ENCODE measurements around the gene NHLRC4. TPM values are rescaled to one million over a fixed set of nuclear protein-coding genes. Genes with fewer than 3 reads are reported as not detected.

Gene NHLRC4
- total RNA-seq, 4 donors from 2014 or later = 0.47 to 2.9 (median 0.87) TPM

GRCh38 chr16:531494-532125 is 35.2 kb upstream of the NHLRC4 start:
- Histone ChIP-seq H3K36me3 (peaks cover 0 to 35% of the 10 kb centered on the region in 2 donors), H3K27me3 (no peaks in the 10 kb centered on the region), H3K27ac (no peak overlapping the region), H3K4me3 (no peak overlapping the region), H3K4me1 (peaks cover 0 to 60% (median 24%) of the 10 kb centered on the region in 3 donors), H3K9me3 (no peaks in the 10 kb centered on the region)
- no peak for TF ChIP-seq POLR2AphosphoS5 (IDR thresholded peaks at IDR 0.05)
- no peak for TF ChIP-seq CTCF (IDR thresholded peaks at IDR 0.05)
- no peak for TF ChIP-seq EP300 (IDR thresholded peaks at IDR 0.05)
- 87 to 93% methylated on average over 2 to 3 of the region's 16 CpGs for WGBS, 2 donors (ENCODE audit: low coverage in 1 of 2)
- ATAC-seq = no peak

- no peak for ATAC-seq
- Histone ChIP-seq H3K4me3 (no peak overlapping the region), H3K36me3 (peaks cover 0 to 55% of the 10 kb centered on the region in 2 donors), H3K27me3 (no peaks in the 10 kb centered on the region), H3K27ac (no peak overlapping the region), H3K4me1 (peaks cover 0 to 52% (median 21%) of the 10 kb centered on the region in 3 donors), H3K9me3 (no peaks in the 10 kb centered on the region)
- TF ChIP-seq CTCF (IDR thresholded peaks at IDR 0.05) (no peak), EP300 (IDR thresholded peaks at IDR 0.05) (no peak), POLR2A (IDR thresholded peaks at IDR 0.05) (no peak), POLR2AphosphoS5 (IDR thresholded peaks at IDR 0.05) (no peak)
- WGBS, 2 donors (ENCODE audit: low coverage in 1 of 2) = 96 to 100% methylated on average over 1 to 4 of the region's 30 CpGs
Measured at GRCh38 chr16:533391-534123, 33.2 kb upstream of the NHLRC4 start.

- H3K36me3 ChIP-seq = peaks cover 0 to 60% of the 10 kb centered on the region in 2 donors
- H3K27ac ChIP-seq = no peak overlapping the region
- no peaks in the 10 kb centered on the region for H3K9me3 ChIP-seq
- H3K4me3 ChIP-seq = no peak overlapping the region
- no peak for ATAC-seq
- peaks cover 0 to 46% (median 15%) of the 10 kb centered on the region in 3 donors for H3K4me1 ChIP-seq
- H3K27me3 ChIP-seq = no peaks in the 10 kb centered on the region
- no peak for TF ChIP-seq CTCF (IDR thresholded peaks at IDR 0.05)
- no peak for TF ChIP-seq EP300 (IDR thresholded peaks at IDR 0.05)
- no peak for TF ChIP-seq POLR2AphosphoS5 (IDR thresholded peaks at IDR 0.05)
- no peak for TF ChIP-seq POLR2A (IDR thresholded peaks at IDR 0.05)
- no CpG with 5 or more reads among the region's 21 CpGs for WGBS, 2 donors (ENCODE audit: low coverage in 1 of 2)
Measured at GRCh38 chr16:534135-534534, 32.7 kb upstream of the NHLRC4 start.

- TF ChIP-seq POLR2A (IDR thresholded peaks at IDR 0.05) = no peak
- no peak for TF ChIP-seq CTCF (IDR thresholded peaks at IDR 0.05)
- no peak for TF ChIP-seq POLR2AphosphoS5 (IDR thresholded peaks at IDR 0.05)
- TF ChIP-seq EP300 (IDR thresholded peaks at IDR 0.05) = no peak
- Histone ChIP-seq H3K27me3 (no peaks in the 10 kb centered on the region), H3K36me3 (peaks cover 0 to 64% of the 10 kb centered on the region in 2 donors), H3K9me3 (no peaks in the 10 kb centered on the region), H3K4me1 (peaks cover 0 to 38% (median 7%) of the 10 kb centered on the region in 3 donors), H3K4me3 (no peak overlapping the region), H3K27ac (no peak overlapping the region)
- ATAC-seq = no peak
- WGBS, 2 donors (ENCODE audit: low coverage in 1 of 2) = 60% methylated on average over 1 of the region's 27 CpGs; no CpG with 5 or more reads in 1 of the 2 donors
Measured at GRCh38 chr16:534856-535445, 31.9 kb upstream of the NHLRC4 start.
